ENCODE data around the gene SMTNL1.

SMTNL1 gene

GRCh38 chr11:57536947-57537619 is at the start of gene SMTNL1:
Gene SMTNL1 (plus strand): TSS chr11:57537595. CDS start chr11:57542643, 5,048 bp downstream.
- no peak for DNase-seq (ENCODE audit: low spot score)
- in situ Hi-C loops (cut with MboI; ENCODE audit: low pct_unique_long_range_greater_than_20kb, low sequenced_read_pairs, unreplicated experiment), result no loop called here
- no peak for TF ChIP-seq CTCF (IDR thresholded peaks at IDR 0.05; ENCODE audit: extremely low read depth, insufficient read depth, missing control alignments)

- TF ChIP-seq CTCF (IDR thresholded peaks at IDR 0.05; ENCODE audit: extremely low read depth, insufficient read depth, missing control alignments), result no peak
- in situ Hi-C loops (cut with MboI; ENCODE audit: low pct_unique_long_range_greater_than_20kb, low sequenced_read_pairs, unreplicated experiment), result no loop called here
- DNase-seq (ENCODE audit: low spot score), result no peak
Measured at GRCh38 chr11:57487920-57488659, 49.3 kb upstream of the SMTNL1 start.

GRCh38 chr11:57490456-57491248 is 46.7 kb upstream of the SMTNL1 start:
- no peak for TF ChIP-seq CTCF (IDR thresholded peaks at IDR 0.05; ENCODE audit: extremely low read depth, insufficient read depth, missing control alignments)
- no peak for DNase-seq (ENCODE audit: low spot score)
- in situ Hi-C loops (cut with MboI; ENCODE audit: low pct_unique_long_range_greater_than_20kb, low sequenced_read_pairs, unreplicated experiment), result no loop called here

- in situ Hi-C loops (cut with MboI; ENCODE audit: low pct_unique_long_range_greater_than_20kb, low sequenced_read_pairs, unreplicated experiment), result no loop called here
- peak; percentile 74 for TF ChIP-seq CTCF (IDR thresholded peaks at IDR 0.05; ENCODE audit: extremely low read depth, insufficient read depth, missing control alignments)
- DNase-seq (ENCODE audit: low spot score), result peak; percentile 67
Measured at GRCh38 chr11:57491371-57492061, 45.9 kb upstream of the SMTNL1 start.

- DNase-seq (ENCODE audit: low spot score), result peak; percentile 84
- TF ChIP-seq CTCF (IDR thresholded peaks at IDR 0.05; ENCODE audit: extremely low read depth, insufficient read depth, missing control alignments), result peak; percentile 96
- in situ Hi-C loops (cut with MboI; ENCODE audit: low pct_unique_long_range_greater_than_20kb, low sequenced_read_pairs, unreplicated experiment), result no loop called here
Measured at GRCh38 chr11:57493507-57494503, 43.6 kb upstream of the SMTNL1 start.

Data from GM13977 (cell line).